GM23338 (cell line): ENCODE measurements around the gene RIC1. TPM values are rescaled to one million over a fixed set of nuclear protein-coding genes. Genes with fewer than 3 reads are reported as not detected.

Experiments
- ATAC-seq: fragments of 200-7000 bp; cut with Tn5 transposase; 3 replicates; pipeline ENCODE4 v1.9.1; 2020
- DNase-seq: peaks from one replicate; pipeline ENCODE4 v3.0.0-alpha.2; 2015; ENCODE audit warnings: low spot score
- H2AFZ ChIP-seq: fragments of 200-600 bp; sonication (generic); 2 replicates; pipeline ENCODE4 v1.8.0; 2016; ENCODE audit warnings: antibody characterized with exemption, mild to moderate bottlenecking, moderate library complexity
- H3F3A ChIP-seq: fragments of 200-600 bp; sonication (generic); replicated peaks from 2 replicates; pipeline ENCODE4 v1.8.0; 2017; ENCODE audit warnings: antibody characterized with exemption, mixed run types, low read depth
- H3K27ac ChIP-seq: fragments of 200-600 bp; sonication (generic); 2 replicates; pipeline ENCODE4 v1.6.1; 2016; ENCODE audit warnings: low read depth
- H3K27me3 ChIP-seq: fragments of 200-600 bp; sonication (generic); 2 replicates; pipeline ENCODE4 v1.8.0; 2016; ENCODE audit warnings: mild to moderate bottlenecking, mixed run types, moderate library complexity; ENCODE audit not compliant: insufficient read depth
- H3K36me3 ChIP-seq: fragments of 200-600 bp; sonication (generic); 2 replicates; pipeline ENCODE4 v1.8.0; 2016; ENCODE audit warnings: mild to moderate bottlenecking; ENCODE audit not compliant: insufficient read depth
- H3K4me1 ChIP-seq: fragments of 200-600 bp; sonication (generic); 2 replicates; pipeline ENCODE4 v1.8.0; 2016; ENCODE audit warnings: mild to moderate bottlenecking, moderate library complexity; ENCODE audit not compliant: insufficient read depth
- H3K4me2 ChIP-seq: fragments of 200-600 bp; sonication (generic); 2 replicates; pipeline ENCODE4 v1.7.1; 2017; ENCODE audit warnings: mixed run types
- H3K4me3 ChIP-seq: fragments of 200-600 bp; sonication (generic); 2 replicates; pipeline ENCODE4 v1.6.1; 2016; ENCODE audit warnings: mixed run types
- H3K79me2 ChIP-seq: fragments of 200-600 bp; sonication (generic); replicated peaks from 2 replicates; pipeline ENCODE4 v1.8.0; 2017; ENCODE audit warnings: mild to moderate bottlenecking; ENCODE audit not compliant: insufficient read depth
- H3K9me2 ChIP-seq: fragments of 200-600 bp; sonication (generic); 2 replicates; pipeline ENCODE4 v1.8.0; 2017; ENCODE audit not compliant: insufficient read depth
- H4K20me1 ChIP-seq: fragments of 200-600 bp; sonication (generic); replicated peaks from 2 replicates; pipeline ENCODE4 v1.8.0; 2017; ENCODE audit warnings: mild to moderate bottlenecking; ENCODE audit not compliant: insufficient read depth
- H3K27ac Mint-ChIP-seq: 2 replicates; pipeline ENCODE4 v1.8.0; 2020; ENCODE audit warnings: inconsistent platforms, mild to moderate bottlenecking, moderate library complexity, mixed read lengths
- H3K27me3 Mint-ChIP-seq: 3 replicates; pipeline ENCODE4 v1.8.0; 2022; ENCODE audit warnings: low read depth, mild to moderate bottlenecking, moderate library complexity, mixed read lengths, inconsistent platforms; ENCODE audit not compliant: insufficient read depth, poor library complexity
- H3K36me3 Mint-ChIP-seq: 3 replicates; pipeline ENCODE4 v1.8.0; 2021; ENCODE audit warnings: low read depth, mild to moderate bottlenecking, inconsistent platforms, moderate library complexity, mixed read lengths
- H3K4me1 Mint-ChIP-seq: 3 replicates; pipeline ENCODE4 v1.8.0; 2020; ENCODE audit warnings: mild to moderate bottlenecking, inconsistent platforms, mixed read lengths
- H3K4me3 Mint-ChIP-seq: 3 replicates; pipeline ENCODE4 v1.8.0; 2021; ENCODE audit warnings: moderate library complexity, mild to moderate bottlenecking, inconsistent platforms, mixed read lengths
- H3K9me3 Mint-ChIP-seq: 3 replicates; pipeline ENCODE4 v1.8.0; 2020; ENCODE audit warnings: moderate library complexity, mild to moderate bottlenecking, inconsistent platforms, mixed read lengths
- CREB1 ChIP-seq: fragments of 250-450 bp; sonication (Bioruptor Pico); IDR thresholded peaks from 2 replicates; pipeline ENCODE4 v1.5.0; 2020; ENCODE audit warnings: low read depth, mild to moderate bottlenecking, moderate library complexity
- EZH2 ChIP-seq: fragments of 200-600 bp; sonication (generic); IDR thresholded peaks from one replicate; pipeline ENCODE4 v1.8.0; 2017; ENCODE audit warnings: antibody characterized with exemption, mild to moderate bottlenecking, low read depth; ENCODE audit not compliant: unreplicated experiment
- EZH2phosphoT487 ChIP-seq: fragments of 200-600 bp; sonication (generic); IDR thresholded peaks from one replicate; pipeline ENCODE4 v1.8.1; 2018; ENCODE audit warnings: antibody characterized with exemption; ENCODE audit not compliant: unreplicated experiment
- JUNB ChIP-seq: IDR thresholded peaks from one replicate; pipeline ENCODE4 v1.6.1; 2016; ENCODE audit warnings: antibody characterized with exemption; ENCODE audit not compliant: unreplicated experiment
- NANOG ChIP-seq: IDR thresholded peaks from 2 replicates; pipeline ENCODE4 v1.6.1; 2016; ENCODE audit warnings: antibody characterized with exemption, borderline replicate concordance
- POLR2AphosphoS5 ChIP-seq: IDR thresholded peaks from 2 replicates; pipeline ENCODE4 v1.6.1; 2016; ENCODE audit warnings: antibody characterized with exemption, low read depth
- STAT1 ChIP-seq: IDR thresholded peaks from one replicate; pipeline ENCODE4 v1.6.1; 2016; ENCODE audit warnings: antibody characterized with exemption; ENCODE audit not compliant: unreplicated experiment
- ZNF114 ChIP-seq: fragments of 250-450 bp; sonication (Bioruptor Pico); IDR thresholded peaks from 2 replicates; pipeline ENCODE4 v1.5.0; 2020; ENCODE audit warnings: mild to moderate bottlenecking, moderate library complexity
- ZNF331 ChIP-seq: fragments of 250-450 bp; sonication (Bioruptor Pico); IDR thresholded peaks from 2 replicates; pipeline ENCODE4 v1.5.0; 2020; ENCODE audit warnings: low read depth, mild to moderate bottlenecking, moderate library complexity
- polyA plus RNA-seq: library from polyadenylated mRNA; unstranded; fragments of >200 nt; fragmentation: Nextera tagmentation; extraction: Ambion mirVana; gene quantifications from 2 replicates; pipeline ENCODE4 v1.2.1, GENCODE V29; 2016
- total RNA-seq: library from RNA; depleted of rRNA; stranded (reverse); fragments of >200 nt; shearing (Covaris generic); gene quantifications from 2 replicates; pipeline ENCODE4 v1.2.3, GENCODE V29; 2014
- TF ChIP-seq, protein P1 (sequence below): IDR thresholded peaks from 2 replicates; pipeline ENCODE4 v1.6.1; 2016; ENCODE audit warnings: antibody characterized with exemption
- TF ChIP-seq, protein P2 (sequence below), 2 experiments: fragments of 200-600 bp in 1 of 2; sonication (generic) in 1 of 2; conservative IDR thresholded peaks; 2 replicates each; pipeline versions ENCODE4 v1.5.1 to v1.6.1; 2016 to 2017; ENCODE audit warnings: antibody characterized with exemption in 2 of 2, low read depth in 2 of 2, mild to moderate bottlenecking in 2 of 2, moderate library complexity in 1 of 2
- TF ChIP-seq, protein P3 (sequence below): fragments of 250-450 bp; sonication (Bioruptor Pico); IDR thresholded peaks from 2 replicates; pipeline ENCODE4 v1.5.0; 2020; ENCODE audit warnings: mild to moderate bottlenecking, moderate library complexity
- TF ChIP-seq, protein P4 (sequence below): IDR thresholded peaks from one replicate; pipeline ENCODE4 v1.6.1; 2018; ENCODE audit warnings: antibody characterized with exemption; ENCODE audit not compliant: unreplicated experiment

RIC1 gene
- total and polyA plus RNA-seq, 2 experiments from 2014 or later, result 7.8 to 34.9 TPM

DNA sequence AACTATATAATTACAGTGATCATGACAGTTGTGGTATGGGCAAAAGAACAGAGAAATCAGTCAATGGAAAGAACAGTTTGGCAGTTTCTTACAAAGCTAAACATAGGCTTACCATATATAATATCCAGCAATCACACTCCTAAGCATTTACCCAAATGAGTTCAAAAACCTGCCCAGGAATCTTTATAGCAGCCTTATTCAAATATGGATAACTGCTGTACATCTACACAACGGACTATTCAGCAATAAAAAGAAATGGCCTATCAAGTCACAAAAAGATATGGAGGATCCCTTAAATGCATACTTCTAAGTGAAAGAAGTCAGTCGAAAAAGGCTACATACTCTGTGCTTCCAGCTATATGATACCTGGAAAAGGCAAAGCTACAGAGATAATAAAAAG lies 167.4 kb downstream of the RIC1 start:
- no peaks in the 10 kb centered on the region for H3K4me1 ChIP-seq
- no peaks in the 10 kb centered on the region; the same call in 1 of the 2 replicates for H4K20me1 ChIP-seq
- H3K79me2 ChIP-seq, result no peaks in the 10 kb centered on the region
- no peak overlapping the region for H2AFZ ChIP-seq
- no peak overlapping the region for H3K27ac ChIP-seq
- H3K4me3 ChIP-seq, result no peak overlapping the region
- Mint-ChIP-seq H3K36me3 (0 out of 3 replicates have a peak, but pooled peaks cover 8% of the 10 kb centered on the region), H3K27ac (no peak overlapping the region; the same call in 1 of the 2 replicates), H3K4me1 (no peaks in the 10 kb centered on the region), H3K27me3 (no peaks in the 10 kb centered on the region), H3K9me3 (no peaks in the 10 kb centered on the region), H3K4me3 (no peak overlapping the region)
- ATAC-seq (no peak), DNase-seq (no peak)
- TF ChIP-seq, protein P1, sequence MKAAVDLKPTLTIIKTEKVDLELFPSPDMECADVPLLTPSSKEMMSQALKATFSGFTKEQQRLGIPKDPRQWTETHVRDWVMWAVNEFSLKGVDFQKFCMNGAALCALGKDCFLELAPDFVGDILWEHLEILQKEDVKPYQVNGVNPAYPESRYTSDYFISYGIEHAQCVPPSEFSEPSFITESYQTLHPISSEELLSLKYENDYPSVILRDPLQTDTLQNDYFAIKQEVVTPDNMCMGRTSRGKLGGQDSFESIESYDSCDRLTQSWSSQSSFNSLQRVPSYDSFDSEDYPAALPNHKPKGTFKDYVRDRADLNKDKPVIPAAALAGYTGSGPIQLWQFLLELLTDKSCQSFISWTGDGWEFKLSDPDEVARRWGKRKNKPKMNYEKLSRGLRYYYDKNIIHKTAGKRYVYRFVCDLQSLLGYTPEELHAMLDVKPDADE, result no peak
- TF ChIP-seq, protein P2, sequence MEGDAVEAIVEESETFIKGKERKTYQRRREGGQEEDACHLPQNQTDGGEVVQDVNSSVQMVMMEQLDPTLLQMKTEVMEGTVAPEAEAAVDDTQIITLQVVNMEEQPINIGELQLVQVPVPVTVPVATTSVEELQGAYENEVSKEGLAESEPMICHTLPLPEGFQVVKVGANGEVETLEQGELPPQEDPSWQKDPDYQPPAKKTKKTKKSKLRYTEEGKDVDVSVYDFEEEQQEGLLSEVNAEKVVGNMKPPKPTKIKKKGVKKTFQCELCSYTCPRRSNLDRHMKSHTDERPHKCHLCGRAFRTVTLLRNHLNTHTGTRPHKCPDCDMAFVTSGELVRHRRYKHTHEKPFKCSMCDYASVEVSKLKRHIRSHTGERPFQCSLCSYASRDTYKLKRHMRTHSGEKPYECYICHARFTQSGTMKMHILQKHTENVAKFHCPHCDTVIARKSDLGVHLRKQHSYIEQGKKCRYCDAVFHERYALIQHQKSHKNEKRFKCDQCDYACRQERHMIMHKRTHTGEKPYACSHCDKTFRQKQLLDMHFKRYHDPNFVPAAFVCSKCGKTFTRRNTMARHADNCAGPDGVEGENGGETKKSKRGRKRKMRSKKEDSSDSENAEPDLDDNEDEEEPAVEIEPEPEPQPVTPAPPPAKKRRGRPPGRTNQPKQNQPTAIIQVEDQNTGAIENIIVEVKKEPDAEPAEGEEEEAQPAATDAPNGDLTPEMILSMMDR (conservative IDR thresholded peaks at IDR 0.05; ENCODE audit: low read depth in 2 of 2), result no peak
- no peak for TF ChIP-seq ZNF114 (CRISPR knock-in tag)
- no peak for TF ChIP-seq JUNB
- TF ChIP-seq, protein P3, sequence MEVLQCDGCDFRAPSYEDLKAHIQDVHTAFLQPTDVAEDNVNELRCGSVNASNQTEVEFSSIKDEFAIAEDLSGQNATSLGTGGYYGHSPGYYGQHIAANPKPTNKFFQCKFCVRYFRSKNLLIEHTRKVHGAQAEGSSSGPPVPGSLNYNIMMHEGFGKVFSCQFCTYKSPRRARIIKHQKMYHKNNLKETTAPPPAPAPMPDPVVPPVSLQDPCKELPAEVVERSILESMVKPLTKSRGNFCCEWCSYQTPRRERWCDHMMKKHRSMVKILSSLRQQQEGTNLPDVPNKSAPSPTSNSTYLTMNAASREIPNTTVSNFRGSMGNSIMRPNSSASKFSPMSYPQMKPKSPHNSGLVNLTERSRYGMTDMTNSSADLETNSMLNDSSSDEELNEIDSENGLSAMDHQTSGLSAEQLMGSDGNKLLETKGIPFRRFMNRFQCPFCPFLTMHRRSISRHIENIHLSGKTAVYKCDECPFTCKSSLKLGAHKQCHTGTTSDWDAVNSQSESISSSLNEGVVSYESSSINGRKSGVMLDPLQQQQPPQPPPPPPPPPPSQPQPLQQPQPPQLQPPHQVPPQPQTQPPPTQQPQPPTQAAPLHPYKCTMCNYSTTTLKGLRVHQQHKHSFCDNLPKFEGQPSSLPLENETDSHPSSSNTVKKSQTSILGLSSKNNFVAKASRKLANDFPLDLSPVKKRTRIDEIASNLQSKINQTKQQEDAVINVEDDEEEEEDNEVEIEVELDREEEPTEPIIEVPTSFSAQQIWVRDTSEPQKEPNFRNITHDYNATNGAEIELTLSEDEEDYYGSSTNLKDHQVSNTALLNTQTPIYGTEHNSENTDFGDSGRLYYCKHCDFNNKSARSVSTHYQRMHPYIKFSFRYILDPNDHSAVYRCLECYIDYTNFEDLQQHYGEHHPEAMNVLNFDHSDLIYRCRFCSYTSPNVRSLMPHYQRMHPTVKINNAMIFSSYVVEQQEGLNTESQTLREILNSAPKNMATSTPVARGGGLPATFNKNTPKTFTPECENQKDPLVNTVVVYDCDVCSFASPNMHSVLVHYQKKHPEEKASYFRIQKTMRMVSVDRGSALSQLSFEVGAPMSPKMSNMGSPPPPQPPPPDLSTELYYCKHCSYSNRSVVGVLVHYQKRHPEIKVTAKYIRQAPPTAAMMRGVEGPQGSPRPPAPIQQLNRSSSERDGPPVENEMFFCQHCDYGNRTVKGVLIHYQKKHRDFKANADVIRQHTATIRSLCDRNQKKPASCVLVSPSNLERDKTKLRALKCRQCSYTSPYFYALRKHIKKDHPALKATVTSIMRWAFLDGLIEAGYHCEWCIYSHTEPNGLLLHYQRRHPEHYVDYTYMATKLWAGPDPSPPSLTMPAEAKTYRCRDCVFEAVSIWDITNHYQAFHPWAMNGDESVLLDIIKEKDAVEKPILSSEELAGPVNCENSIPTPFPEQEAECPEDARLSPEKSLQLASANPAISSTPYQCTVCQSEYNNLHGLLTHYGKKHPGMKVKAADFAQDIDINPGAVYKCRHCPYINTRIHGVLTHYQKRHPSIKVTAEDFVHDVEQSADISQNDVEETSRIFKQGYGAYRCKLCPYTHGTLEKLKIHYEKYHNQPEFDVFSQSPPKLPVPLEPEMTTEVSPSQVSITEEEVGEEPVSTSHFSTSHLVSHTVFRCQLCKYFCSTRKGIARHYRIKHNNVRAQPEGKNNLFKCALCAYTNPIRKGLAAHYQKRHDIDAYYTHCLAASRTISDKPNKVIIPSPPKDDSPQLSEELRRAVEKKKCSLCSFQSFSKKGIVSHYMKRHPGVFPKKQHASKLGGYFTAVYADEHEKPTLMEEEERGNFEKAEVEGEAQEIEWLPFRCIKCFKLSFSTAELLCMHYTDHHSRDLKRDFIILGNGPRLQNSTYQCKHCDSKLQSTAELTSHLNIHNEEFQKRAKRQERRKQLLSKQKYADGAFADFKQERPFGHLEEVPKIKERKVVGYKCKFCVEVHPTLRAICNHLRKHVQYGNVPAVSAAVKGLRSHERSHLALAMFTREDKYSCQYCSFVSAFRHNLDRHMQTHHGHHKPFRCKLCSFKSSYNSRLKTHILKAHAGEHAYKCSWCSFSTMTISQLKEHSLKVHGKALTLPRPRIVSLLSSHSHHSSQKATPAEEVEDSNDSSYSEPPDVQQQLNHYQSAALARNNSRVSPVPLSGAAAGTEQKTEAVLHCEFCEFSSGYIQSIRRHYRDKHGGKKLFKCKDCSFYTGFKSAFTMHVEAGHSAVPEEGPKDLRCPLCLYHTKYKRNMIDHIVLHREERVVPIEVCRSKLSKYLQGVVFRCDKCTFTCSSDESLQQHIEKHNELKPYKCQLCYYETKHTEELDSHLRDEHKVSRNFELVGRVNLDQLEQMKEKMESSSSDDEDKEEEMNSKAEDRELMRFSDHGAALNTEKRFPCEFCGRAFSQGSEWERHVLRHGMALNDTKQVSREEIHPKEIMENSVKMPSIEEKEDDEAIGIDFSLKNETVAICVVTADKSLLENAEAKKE, result no peak
- no peak for TF ChIP-seq CREB1 (CRISPR knock-in tag)
- no peak for TF ChIP-seq POLR2AphosphoS5
- no peak for TF ChIP-seq EZH2
- TF ChIP-seq STAT1, result no peak
- TF ChIP-seq, protein P4, sequence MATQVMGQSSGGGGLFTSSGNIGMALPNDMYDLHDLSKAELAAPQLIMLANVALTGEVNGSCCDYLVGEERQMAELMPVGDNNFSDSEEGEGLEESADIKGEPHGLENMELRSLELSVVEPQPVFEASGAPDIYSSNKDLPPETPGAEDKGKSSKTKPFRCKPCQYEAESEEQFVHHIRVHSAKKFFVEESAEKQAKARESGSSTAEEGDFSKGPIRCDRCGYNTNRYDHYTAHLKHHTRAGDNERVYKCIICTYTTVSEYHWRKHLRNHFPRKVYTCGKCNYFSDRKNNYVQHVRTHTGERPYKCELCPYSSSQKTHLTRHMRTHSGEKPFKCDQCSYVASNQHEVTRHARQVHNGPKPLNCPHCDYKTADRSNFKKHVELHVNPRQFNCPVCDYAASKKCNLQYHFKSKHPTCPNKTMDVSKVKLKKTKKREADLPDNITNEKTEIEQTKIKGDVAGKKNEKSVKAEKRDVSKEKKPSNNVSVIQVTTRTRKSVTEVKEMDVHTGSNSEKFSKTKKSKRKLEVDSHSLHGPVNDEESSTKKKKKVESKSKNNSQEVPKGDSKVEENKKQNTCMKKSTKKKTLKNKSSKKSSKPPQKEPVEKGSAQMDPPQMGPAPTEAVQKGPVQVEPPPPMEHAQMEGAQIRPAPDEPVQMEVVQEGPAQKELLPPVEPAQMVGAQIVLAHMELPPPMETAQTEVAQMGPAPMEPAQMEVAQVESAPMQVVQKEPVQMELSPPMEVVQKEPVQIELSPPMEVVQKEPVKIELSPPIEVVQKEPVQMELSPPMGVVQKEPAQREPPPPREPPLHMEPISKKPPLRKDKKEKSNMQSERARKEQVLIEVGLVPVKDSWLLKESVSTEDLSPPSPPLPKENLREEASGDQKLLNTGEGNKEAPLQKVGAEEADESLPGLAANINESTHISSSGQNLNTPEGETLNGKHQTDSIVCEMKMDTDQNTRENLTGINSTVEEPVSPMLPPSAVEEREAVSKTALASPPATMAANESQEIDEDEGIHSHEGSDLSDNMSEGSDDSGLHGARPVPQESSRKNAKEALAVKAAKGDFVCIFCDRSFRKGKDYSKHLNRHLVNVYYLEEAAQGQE, result no peak
- TF ChIP-seq ZNF331 (CRISPR knock-in tag), result no peak
- no peak for TF ChIP-seq NANOG
- no peak for TF ChIP-seq EZH2phosphoT487
- no peaks in the 10 kb centered on the region for H3K27me3 ChIP-seq
- no peaks in the 10 kb centered on the region for H3F3A ChIP-seq
- H3K9me2 ChIP-seq, result no peaks in the 10 kb centered on the region
- no peaks in the 10 kb centered on the region for H3K36me3 ChIP-seq
- H3K4me2 ChIP-seq, result no peak overlapping the region
